MCF 10A (cell line): Measurements from ENCODE around the gene HPCAL1. TPM values are rescaled to one million over a fixed set of nuclear protein-coding genes. Genes with fewer than 3 reads are reported as not detected.

Experiments used
- BruUV-seq: library from RNA; stranded (reverse); fragments of 400-500 nt; replicated peaks from 2 replicates; lab custom pipeline; 2021; lab: Mats Ljungman, UMichigan
- CTCF ChIA-PET: fragments of 300-600 bp; sonication (Branson Sonifier 250); formaldehyde crosslinking; extraction: SDS; loops from one replicate; lab custom pipeline; 2021; ENCODE audit warnings: antibody characterized with exemption, inconsistent platforms; lab: Yijun Ruan, JAX
- POLR2A ChIA-PET: fragments of 300-600, 350-650 bp; sonication (Branson Sonifier 250); formaldehyde crosslinking; extraction: SDS; loops from one replicate; lab custom pipeline; 2020; ENCODE audit warnings: antibody characterized with exemption, inconsistent platforms; lab: Yijun Ruan, JAX
- DNase-seq: peaks from one replicate; pipeline ENCODE4 v3.0.0-alpha.2; 2018; ENCODE audit not compliant: unreplicated experiment
- H3K27ac Mint-ChIP-seq: one replicate; pipeline ENCODE4 v1.8.0; 2022; ENCODE audit warnings: mild to moderate bottlenecking, low read depth, mixed read lengths; ENCODE audit not compliant: unreplicated experiment
- H3K27me3 Mint-ChIP-seq: one replicate; pipeline ENCODE4 v1.8.0; 2022; ENCODE audit warnings: mixed read lengths; ENCODE audit not compliant: insufficient read depth, unreplicated experiment
- H3K36me3 Mint-ChIP-seq: one replicate; pipeline ENCODE4 v1.8.0; 2022; ENCODE audit warnings: mild to moderate bottlenecking, moderate library complexity, mixed read lengths; ENCODE audit not compliant: insufficient read depth, unreplicated experiment
- H3K4me1 Mint-ChIP-seq: one replicate; pipeline ENCODE4 v1.8.0; 2022; ENCODE audit warnings: mixed read lengths; ENCODE audit not compliant: insufficient read depth, unreplicated experiment
- H3K4me3 Mint-ChIP-seq: one replicate; pipeline ENCODE4 v1.8.0; 2022; ENCODE audit warnings: mild to moderate bottlenecking, moderate library complexity, mixed read lengths; ENCODE audit not compliant: unreplicated experiment
- H3K9me3 Mint-ChIP-seq: one replicate; pipeline ENCODE4 v1.8.0; 2022; ENCODE audit warnings: mixed read lengths; ENCODE audit not compliant: unreplicated experiment
- intact Hi-C: fragments of 100-400 bp; cut with micrococcal nuclease; formaldehyde crosslinking; loops from 2 replicates; pipeline ENCODE4 v1.14.1; 2022
- total RNA-seq: library from RNA; stranded (reverse); gene quantifications from 2 replicates; pipeline ENCODE4 v1.2.3, GENCODE V29; 2022
- TF ChIP-seq, protein P1 (sequence below): fragments of 200-600 bp; IDR thresholded peaks from one replicate; pipeline ENCODE4 v1.8.0; 2022; ENCODE audit warnings: antibody characterized with exemption, mild to moderate bottlenecking; ENCODE audit not compliant: unreplicated experiment

The HPCAL1 gene
- total RNA-seq, 1 experiment from 2014 or later: 144 TPM

DNA sequence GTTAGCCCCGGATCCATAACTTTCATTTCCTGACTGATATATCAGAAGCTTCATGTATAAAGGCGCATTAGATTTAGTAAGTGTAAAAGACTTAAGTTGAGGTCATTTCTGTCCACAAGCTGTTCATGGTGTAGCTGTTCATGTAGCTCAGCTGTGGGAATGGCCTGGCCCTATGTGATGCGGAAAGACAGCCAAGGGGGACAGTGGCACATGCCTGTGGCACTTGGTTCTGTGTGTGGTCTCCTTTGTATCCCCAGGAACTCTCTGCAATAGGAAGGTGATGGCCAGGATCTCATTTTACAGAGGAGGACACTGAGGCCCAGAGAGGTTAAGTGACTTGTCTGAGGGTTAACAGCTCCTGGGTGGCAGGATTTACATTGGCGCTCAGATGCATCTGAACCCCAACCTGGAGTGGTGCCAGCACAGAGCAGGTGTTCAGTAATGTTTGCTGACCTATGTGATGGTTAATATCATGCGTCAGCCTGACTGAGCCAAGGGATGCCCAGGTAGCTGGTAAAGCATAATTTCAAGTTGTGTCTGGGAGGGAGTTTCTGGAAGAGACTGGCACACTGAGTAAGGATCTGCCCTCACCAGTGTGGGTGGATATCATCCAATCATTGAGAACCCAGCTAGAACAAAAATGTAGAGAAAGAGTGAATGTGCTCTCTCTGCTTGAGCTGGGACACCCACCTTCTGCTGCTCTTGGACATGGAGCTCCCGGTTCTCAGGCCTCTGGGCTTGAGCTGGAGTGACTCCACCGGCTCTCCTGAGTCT is 25.4 kb downstream of the HPCAL1 start:
- Mint-ChIP-seq H3K27me3 (no peaks in the 10 kb centered on the region), H3K9me3 (no peaks in the 10 kb centered on the region), H3K27ac (no peak overlapping the region), H3K36me3 (peaks cover 6% of the 10 kb centered on the region), H3K4me3 (no peak overlapping the region), H3K4me1 (peaks cover 42% of the 10 kb centered on the region)
- no peak for DNase-seq
- POLR2A ChIA-PET: interaction anchor here (1.2 kb wide), 1 partner anchor 17 kb away, joined by 3 read pairs; no protein-coding TSS in a partner anchor
- CTCF ChIA-PET: interaction anchor here (0.5 to 2.8 kb wide), 7 partner anchors 12 to 344 kb away, joined by 3 to 8 read pairs (median 4); no protein-coding TSS in a partner anchor
- intact Hi-C loops: no loop called here
- BruUV-seq: no TSS peak
- TF ChIP-seq, protein P1, sequence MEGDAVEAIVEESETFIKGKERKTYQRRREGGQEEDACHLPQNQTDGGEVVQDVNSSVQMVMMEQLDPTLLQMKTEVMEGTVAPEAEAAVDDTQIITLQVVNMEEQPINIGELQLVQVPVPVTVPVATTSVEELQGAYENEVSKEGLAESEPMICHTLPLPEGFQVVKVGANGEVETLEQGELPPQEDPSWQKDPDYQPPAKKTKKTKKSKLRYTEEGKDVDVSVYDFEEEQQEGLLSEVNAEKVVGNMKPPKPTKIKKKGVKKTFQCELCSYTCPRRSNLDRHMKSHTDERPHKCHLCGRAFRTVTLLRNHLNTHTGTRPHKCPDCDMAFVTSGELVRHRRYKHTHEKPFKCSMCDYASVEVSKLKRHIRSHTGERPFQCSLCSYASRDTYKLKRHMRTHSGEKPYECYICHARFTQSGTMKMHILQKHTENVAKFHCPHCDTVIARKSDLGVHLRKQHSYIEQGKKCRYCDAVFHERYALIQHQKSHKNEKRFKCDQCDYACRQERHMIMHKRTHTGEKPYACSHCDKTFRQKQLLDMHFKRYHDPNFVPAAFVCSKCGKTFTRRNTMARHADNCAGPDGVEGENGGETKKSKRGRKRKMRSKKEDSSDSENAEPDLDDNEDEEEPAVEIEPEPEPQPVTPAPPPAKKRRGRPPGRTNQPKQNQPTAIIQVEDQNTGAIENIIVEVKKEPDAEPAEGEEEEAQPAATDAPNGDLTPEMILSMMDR: no peak

DNA sequence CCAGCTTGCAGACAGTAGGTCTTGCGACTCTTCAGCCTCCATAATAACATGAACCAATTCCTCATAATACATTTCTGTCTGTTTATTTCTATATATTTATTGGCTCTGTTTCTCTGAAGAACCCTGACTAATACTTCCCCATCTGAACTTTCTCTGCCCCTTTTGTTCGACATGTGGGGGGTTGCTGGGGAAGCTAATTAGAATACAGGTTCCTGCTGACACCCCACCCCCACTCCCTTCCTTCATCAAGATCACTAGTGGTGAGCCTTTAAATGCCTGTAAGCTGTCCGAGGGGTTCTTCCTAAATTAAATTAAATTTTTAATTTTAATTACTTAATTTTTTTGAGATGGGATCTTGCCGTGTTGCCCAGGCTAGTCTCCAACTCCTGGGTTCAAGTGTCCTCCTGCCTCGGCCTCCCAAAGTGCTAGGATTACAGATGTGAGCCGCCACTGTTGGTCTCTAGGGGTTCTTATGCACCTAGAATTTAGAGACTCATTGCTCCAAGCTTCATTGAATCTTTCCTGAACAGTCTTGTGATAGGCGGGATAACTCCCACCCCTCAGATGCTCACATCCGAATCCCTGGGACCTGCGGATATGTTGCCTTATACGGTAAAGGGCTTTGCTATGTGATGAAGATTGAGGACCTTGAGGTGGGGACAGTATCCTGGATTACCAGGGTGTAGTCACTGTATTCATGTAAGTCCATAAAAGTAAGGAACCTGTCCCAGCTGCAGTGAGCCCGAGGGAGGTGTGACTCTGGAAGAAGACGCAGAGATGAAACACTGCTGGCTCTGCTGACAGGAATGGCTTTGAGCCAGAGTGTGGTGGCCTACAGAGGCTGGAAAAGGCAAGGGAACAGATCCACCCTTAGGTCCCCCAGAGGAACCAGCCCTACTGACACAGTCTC is 26.2 kb downstream of the HPCAL1 start:
- DNase-seq: no peak
- TF ChIP-seq, protein P1: no peak
- intact Hi-C loops: no loop called here
- H3K27me3 Mint-ChIP-seq: no peaks in the 10 kb centered on the region
- CTCF ChIA-PET: interaction anchor here (0.5 to 1.4 kb wide), 2 partner anchors 25 to 130 kb away, joined by 3 to 4 read pairs; no protein-coding TSS in a partner anchor
- peaks cover 46% of the 10 kb centered on the region for H3K4me1 Mint-ChIP-seq
- no peaks in the 10 kb centered on the region for H3K9me3 Mint-ChIP-seq
- H3K36me3 Mint-ChIP-seq: no peaks in the 10 kb centered on the region
- H3K27ac Mint-ChIP-seq: no peak overlapping the region
- POLR2A ChIA-PET: interaction anchor here (0.6 to 1.2 kb wide), 3 partner anchors 18 to 80 kb away, joined by 3 to 4 read pairs (median 4); no protein-coding TSS in a partner anchor
- no peak overlapping the region for H3K4me3 Mint-ChIP-seq
- no TSS peak for BruUV-seq

DNA sequence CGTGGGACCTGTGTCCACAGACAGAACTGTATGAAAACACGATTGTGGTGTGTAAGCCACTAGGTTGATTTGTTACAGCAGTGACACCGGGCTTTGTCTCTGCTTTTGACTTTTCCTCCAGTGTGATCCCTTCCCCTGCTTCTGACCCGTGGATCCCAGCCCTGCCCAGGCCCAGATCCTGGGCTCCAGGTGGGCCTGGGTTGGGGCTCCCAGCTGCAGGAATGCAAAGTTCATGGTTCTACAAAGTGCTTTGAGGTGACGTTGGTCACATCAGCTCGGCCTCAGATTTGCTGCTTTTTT is 26.8 kb downstream of the HPCAL1 start:
- intact Hi-C loops: no loop called here
- CTCF ChIA-PET: no interaction called here
- peak overlapping the region; percentile 89 for H3K27ac Mint-ChIP-seq
- peaks cover 46% of the 10 kb centered on the region for H3K4me1 Mint-ChIP-seq
- no TSS peak for BruUV-seq
- no peaks in the 10 kb centered on the region for H3K27me3 Mint-ChIP-seq
- TF ChIP-seq, protein P1: no peak
- H3K4me3 Mint-ChIP-seq: no peak overlapping the region
- H3K36me3 Mint-ChIP-seq: no peaks in the 10 kb centered on the region
- POLR2A ChIA-PET: interaction anchor here (0.6 to 1.1 kb wide), 2 partner anchors 23 to 79 kb away, joined by 4 read pairs; no protein-coding TSS in a partner anchor
- no peak for DNase-seq
- H3K9me3 Mint-ChIP-seq: no peaks in the 10 kb centered on the region
